EH (cell line): Measurements from ENCODE around the gene SEC23B.
"Not testable (repeated sequence)": the region's sequence is repeated elsewhere in the genome, so short reads cannot be mapped to it uniquely, and the experiment has no call there.

Source experiments
- DNase-seq: peaks from one replicate; pipeline ENCODE4 v3.0.0-alpha.2; 2015; ENCODE audit warnings: low read depth

SEC23B gene

GRCh38 chr20:18507218-18508191, at the start of gene SEC23B:
TSS of gene SEC23B (plus strand) at chr20:18507940. CDS start at chr20:18510836, 2,896 bp downstream.
- DNase-seq = peak; percentile 97

GRCh38 chr20:18465536-18466200, 42.1 kb upstream of the SEC23B start:
- no peak for DNase-seq

GRCh38 chr20:18466574-18466893, 41.2 kb upstream of the SEC23B start:
- no peak for DNase-seq

GRCh38 chr20:18466894-18467730, 40.6 kb upstream of the SEC23B start, which contains the start of the genes DZANK1 and POLR3F:
TSS of gene DZANK1 (minus strand) at chr20:18467030. CDS start at chr20:18465358, 1,672 bp downstream.
TSS of gene POLR3F (plus strand) at chr20:18467390. CDS start at chr20:18467507, 117 bp downstream.
- DNase-seq = peak; percentile 97

DNA sequence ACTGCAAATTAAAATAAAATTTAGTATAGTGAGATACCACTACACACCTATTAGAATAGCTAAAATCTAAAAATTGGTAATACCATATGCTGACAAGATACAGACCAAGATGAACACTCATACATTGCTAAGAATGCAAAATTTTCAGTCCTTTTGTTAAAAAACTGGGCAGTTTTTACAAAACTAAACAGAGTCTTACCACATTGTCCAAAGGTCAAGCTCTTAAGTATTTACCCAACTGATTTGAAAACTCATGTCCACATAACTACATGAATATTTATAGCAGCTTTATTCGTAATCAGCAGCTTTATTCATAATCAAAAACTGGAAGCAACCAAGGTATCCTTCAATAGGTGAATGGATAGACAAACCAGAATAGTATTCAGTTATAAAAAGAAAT, 30.5 kb upstream of the SEC23B start:
- no peak for DNase-seq

DNA sequence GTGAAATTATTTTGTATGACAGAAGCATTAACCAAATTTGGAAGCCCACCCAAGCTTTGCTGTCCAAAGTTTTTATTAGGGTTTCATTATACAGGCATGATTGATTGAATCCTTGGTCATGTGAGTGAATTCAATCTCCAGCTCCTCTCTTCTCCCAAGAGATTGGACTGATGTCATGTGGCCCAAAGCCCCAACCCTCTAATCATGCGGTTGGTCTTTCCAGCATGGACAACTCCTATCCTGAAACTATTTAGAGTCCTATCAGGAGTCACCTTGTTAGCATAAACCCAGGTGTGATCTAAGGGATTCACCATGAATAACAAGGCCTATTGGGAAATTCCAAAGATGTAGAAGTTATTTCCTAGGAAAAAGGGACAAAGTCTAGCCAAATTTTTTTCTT, 29.9 kb upstream of the SEC23B start:
- no peak for DNase-seq

- no peak for DNase-seq
Observed at GRCh38 chr20:18481596-18481995, 26.1 kb upstream of the SEC23B start.

DNA sequence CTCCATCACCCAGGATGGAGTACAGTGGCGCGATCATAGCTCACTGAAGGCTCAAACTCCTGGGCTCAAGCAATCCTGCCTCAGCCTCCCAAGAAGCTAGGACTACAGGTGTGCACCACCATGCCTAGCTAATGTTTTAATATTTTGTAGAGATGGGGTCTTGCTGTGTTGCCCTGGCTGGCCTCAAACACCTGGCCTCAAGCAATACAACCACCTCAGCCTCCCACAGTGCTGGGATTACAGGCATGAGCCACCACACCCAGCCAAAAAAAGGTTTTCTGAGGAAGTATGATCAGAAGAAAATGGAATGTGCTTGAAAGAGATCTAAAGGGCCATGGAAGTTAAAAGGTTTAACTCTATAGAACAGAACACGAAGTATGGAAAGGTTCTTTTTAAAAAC, 19.4 kb upstream of the SEC23B start:
- no peak for DNase-seq

DNA sequence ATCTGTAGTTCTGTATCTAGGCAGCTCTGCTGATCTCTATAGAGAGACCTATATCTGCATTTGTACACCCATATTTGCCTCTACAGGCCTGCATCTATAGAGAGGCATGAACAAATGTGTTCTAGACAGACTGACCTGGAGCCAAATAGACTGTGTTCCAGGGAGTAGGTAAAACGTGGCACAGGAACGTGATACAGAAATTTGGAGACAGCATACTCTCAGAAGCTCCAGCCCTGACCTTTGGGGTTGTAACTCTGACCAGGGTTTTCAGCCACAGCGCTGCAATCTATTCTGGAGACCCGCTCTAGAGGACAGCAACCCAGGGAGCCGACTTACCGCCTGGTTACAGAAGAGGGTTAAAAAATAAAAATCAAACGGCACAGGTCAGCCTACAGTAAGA, 11.7 kb upstream of the SEC23B start:
- DNase-seq = no peak

DNA sequence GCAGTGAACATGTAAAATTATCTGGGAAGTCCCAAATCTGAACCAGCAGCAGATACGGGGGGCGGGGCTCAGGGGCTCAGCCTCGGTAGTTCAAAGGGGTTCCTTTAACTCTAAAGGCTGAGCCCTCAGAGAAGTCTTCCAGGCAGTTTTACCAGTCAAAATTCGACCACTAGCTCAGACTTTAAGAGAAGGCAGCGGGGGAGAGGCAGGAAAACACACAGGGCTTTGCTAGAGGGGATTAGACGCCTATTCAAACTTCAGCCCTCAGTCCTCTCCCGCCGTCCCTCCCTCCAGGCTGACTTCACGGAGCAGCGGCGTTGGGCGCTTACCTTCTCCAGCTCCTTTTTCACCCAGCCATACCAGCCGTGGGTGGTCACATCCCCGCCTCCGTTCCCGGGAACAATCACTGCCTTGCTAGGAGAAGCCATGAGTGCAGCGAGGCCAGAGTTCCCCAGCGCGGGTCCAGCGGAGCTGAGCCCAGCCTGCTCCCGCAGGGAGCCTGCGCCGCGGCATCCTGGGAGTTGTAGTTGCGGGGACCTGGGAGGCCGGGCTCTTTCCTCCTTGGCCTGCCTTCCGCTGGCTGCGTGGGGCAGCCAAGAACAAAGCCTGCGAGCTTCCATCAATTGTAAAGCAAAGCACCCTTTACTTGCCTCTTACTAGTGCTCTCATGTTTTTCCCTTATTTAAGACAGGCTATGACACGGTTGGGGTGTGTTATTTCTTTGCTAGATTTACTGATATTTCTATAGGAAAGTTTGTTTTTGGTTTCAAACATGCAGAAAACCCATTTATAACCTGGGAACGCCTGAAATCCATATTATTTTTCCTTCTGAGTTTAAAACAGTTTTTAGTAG, 10.8 kb upstream of the SEC23B start, which contains the start of gene RBBP9:
Gene RBBP9, minus strand, starts transcription at position 486 of the 853 bp plus-strand sequence. Its CDS starts 58 bp downstream, at position 428.
- peak; percentile 82 for DNase-seq

GRCh38 chr20:18497603-18498002, 10.1 kb upstream of the SEC23B start:
- DNase-seq = no peak

GRCh38 chr20:18501672-18502071, 6.1 kb upstream of the SEC23B start:
- not testable (repeated sequence) for DNase-seq

DNA sequence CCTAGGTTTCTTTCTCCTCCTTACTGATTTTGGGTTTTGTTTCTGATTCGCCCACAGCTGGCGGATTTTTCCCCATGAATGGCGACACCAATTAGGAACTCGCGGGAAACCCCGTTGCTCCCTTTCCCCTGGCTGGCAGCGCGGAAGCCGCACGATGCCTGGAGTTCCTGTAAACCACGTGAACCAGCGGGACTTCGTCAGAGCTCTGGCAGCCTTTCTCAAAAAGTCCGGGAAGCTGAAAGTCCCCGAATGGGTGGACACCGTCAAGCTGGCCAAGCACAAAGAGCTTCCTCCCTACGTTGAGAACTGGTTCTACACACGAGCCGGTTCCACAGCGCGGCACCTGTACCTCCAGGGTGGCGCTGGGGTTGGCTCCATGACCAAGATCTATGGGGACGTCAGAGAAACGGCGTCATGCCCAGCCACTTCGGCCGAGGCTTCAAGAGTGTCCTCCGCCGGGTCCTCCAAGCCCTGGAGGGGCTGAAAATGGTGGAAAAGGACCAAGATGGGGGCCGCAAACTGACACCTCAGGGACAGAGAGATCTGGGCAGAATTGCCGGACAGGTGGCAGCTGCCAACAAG, 3.2 kb upstream of the SEC23B start:
- DNase-seq = peak; percentile 35

GRCh38 chr20:18506744-18507143, 996 bp upstream of the SEC23B start:
- DNase-seq = no peak

DNA sequence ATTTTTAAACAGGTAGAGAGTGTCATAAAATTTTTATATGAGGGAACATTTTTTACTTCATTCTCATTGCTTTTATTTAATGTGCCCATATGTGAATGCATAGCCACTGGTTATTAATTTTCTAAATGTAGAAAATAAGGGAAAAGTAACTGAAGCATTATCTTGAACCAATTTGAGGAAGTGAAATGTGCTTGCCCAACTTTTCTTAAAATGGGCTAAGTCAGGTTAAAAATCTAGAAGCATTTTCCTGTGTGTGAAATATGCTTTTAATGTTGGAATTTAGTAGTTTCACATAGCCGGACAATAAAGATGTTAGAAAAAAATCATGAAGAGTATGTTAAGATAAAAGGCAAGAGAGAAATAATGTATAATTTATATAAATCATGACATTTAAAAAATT, 3.8 kb downstream of the SEC23B start:
- no peak for DNase-seq

DNA sequence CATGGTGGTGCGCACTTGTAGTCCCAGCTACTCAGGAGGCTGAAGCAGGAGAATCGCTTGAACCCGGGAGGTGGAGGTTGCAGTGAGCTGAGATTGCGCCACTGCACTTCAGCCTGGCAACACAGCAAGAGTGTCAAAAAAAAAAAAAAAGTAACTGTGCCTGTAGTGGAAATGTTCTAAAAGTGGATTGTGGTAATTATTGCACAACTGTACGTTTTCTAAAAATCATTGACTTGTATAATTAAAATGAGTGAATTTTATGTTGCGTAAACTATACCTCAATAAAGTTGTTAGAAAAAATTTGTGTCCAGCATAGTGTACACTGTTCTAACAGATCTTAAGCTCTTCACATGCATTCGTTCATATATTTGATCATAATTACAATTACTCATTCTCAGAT, 5.5 kb downstream of the SEC23B start:
- no peak for DNase-seq

- DNase-seq = no peak
Observed at GRCh38 chr20:18514127-18514526, 6.4 kb downstream of the SEC23B start.

GRCh38 chr20:18515973-18516372, 8.2 kb downstream of the SEC23B start:
- DNase-seq = no peak

DNA sequence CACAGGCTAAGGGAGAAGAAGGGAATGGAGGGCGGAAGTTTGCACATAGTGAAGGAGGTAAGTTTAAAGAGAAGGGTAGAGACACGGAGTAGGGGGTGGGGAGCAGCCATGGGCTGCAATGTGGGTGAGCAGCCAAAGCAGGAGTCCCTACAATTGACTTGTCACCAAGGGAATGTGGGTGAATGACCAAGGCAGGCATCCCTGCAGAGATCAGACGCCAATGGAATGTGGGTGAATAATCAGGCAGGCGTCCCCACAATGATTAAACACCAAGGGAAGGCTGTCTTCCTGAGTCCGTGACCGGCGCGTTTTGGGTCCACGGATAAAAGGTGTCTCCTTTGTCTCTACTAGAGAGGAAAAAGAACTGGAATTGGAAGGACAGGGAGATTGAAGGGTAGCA, 14.3 kb downstream of the SEC23B start:
- DNase-seq = peak; percentile 57

- DNase-seq = no peak
Observed at GRCh38 chr20:18523066-18523465, 15.3 kb downstream of the SEC23B start.

DNA sequence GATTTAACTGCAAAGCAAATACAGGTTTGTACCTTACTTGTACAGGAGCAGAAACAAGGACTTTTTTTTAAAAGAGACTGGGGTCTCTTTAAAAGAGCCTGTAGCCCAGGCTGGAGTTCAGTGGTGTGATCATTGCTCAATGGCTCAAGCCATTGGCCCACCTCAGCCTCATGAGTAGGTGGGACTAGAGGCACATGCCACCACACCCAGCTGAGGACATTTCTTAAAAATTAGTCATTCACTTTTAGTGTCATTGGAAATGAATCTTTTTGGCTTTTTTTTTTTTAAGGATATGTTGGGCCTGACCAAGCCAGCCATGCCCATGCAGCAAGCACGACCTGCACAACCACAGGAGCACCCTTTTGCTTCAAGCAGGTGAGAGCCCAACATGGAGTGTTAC, 16.9 kb downstream of the SEC23B start:
- DNase-seq = peak; percentile 76
